Activated CD4-positive, CD25-positive, alpha-beta regulatory T cell treated with anti-CD3 and anti-CD28 coated beads, Interleukin-2, amount 50 U/mL, for 24 hours (primary cell): ENCODE data around the gene TCEAL5.
"Not testable (repeated sequence)": the region's sequence is repeated elsewhere in the genome, so short reads cannot be mapped to it uniquely, and the experiment has no call there.

Experiments used
- ATAC-seq, 2 donors: fragments of 150-1000 bp; cut with Tn5 transposase; one replicate each; pipeline ENCODE4 v1.10.0; 2021; ENCODE audit warnings: mild to moderate bottlenecking in 1 of 2, moderate library complexity in 1 of 2

Gene TCEAL5

DNA sequence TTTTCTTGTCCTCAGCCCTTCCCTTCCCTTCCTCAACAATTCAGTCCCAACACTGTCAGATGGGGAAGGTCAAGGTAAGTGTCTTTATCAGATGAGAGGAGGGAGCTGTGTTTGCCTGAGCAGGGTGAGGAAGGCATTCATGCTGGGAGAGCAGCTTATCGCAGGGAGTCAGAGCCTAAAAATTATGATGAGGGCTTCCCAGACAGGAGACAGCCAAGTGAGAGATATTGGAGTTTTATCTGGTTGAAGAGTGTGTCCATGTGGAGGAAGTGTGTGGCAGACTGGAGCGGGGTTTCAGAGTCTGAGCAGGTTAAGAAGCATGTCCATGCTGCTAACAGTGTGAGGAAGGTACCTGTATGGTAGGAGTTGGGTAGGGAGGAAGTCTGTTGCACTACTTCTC, 43.3 kb downstream of the TCEAL5 start:
- ATAC-seq, result no peak

DNA sequence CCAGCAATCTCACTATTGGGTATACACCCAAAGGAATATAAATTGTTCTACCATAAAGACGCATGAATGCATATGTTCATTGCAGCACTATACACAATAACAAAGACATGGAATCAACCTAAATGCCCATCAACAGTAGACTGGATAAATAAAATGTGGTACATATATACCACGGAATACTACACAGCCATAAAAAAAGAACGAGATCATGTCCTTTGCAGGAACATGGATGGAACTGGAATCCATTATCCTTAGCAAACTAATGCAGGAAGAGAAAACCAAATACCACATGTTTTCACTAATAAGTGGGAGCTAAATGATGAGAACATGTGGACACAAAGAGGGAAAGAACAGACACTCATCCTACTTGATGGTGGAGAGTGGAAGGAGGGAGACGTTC, 50.6 kb downstream of the TCEAL5 start:
- ATAC-seq, result not testable (repeated sequence)
